SK-N-SH (cell line): ENCODE results near the gene GALNTL6. TPM values are rescaled to one million over a fixed set of nuclear protein-coding genes. Genes with fewer than 3 reads are reported as not detected.

ENCODE experiments used
- CTCF ChIA-PET: fragments of 300-600, 350-600 bp; formaldehyde crosslinking; extraction: SDS; loops from one replicate; lab custom pipeline; 2021; lab: Yijun Ruan, JAX
- POLR2A ChIA-PET: fragments of 350-600 bp; sonication (Branson Sonifier 250); formaldehyde crosslinking; extraction: SDS; loops from one replicate; lab custom pipeline; 2020; ENCODE audit warnings: antibody characterized with exemption, inconsistent platforms; lab: Yijun Ruan, JAX
- DNase-seq: peaks from one replicate; pipeline ENCODE4 v3.0.0; 2012
- H2AFZ ChIP-seq: fragments of 200-600 bp; sonication (generic); 2 replicates; pipeline ENCODE4 v1.8.1; 2016; ENCODE audit warnings: antibody characterized with exemption, mild to moderate bottlenecking, low read depth
- H3F3A ChIP-seq: fragments of 200-600 bp; sonication (generic); replicated peaks from 2 replicates; pipeline ENCODE3; 2016; ENCODE audit warnings: antibody characterized with exemption, mild to moderate bottlenecking; ENCODE audit not compliant: insufficient read depth
- H3K27ac ChIP-seq, 2 experiments: fragments of 200-500 bp in 1 of 2; fragments of 200-600 bp in 1 of 2; sonication (Bioruptor generic) in 1 of 2; sonication (generic), shearing (Covaris generic) in 1 of 2; 2 replicates each; pipeline versions ENCODE4 v1.5.1 to v1.6.1; 2014 to 2016; ENCODE audit warnings: low read depth in 2 of 2, inconsistent platforms in 1 of 2, low read length in 1 of 2, mild to moderate bottlenecking in 1 of 2, mixed read lengths in 1 of 2
- H3K27me3 ChIP-seq: fragments of 200-600 bp; sonication (generic), shearing (Covaris generic); 2 replicates; pipeline ENCODE4 v1.6.1; 2016; ENCODE audit warnings: mixed run types; ENCODE audit not compliant: insufficient read depth
- H3K36me3 ChIP-seq, 2 experiments: fragments of 200-500 bp in 1 of 2; fragments of 200-600 bp in 1 of 2; sonication (Bioruptor generic) in 1 of 2; sonication (generic) in 1 of 2; replicated peaks in 1 of 2; 2 replicates each; pipeline versions ENCODE3 to v1.5.1; 2014 to 2016; ENCODE audit warnings: low read length in 1 of 2, mild to moderate bottlenecking in 1 of 2; ENCODE audit not compliant: insufficient read depth in 2 of 2, control insufficient read depth in 1 of 2
- H3K4me1 ChIP-seq, 2 experiments: fragments of 200-500 bp in 1 of 2; fragments of 200-600 bp in 1 of 2; sonication (Bioruptor generic) in 1 of 2; sonication (generic), shearing (Covaris generic) in 1 of 2; 2 replicates each; pipeline versions ENCODE4 v1.5.1 to v1.6.1; 2014 to 2016; ENCODE audit warnings: low read depth in 1 of 2, low read length in 1 of 2, mixed run types in 1 of 2; ENCODE audit not compliant: insufficient read depth in 2 of 2, control insufficient read depth in 1 of 2
- H3K4me2 ChIP-seq: fragments of 200-600 bp; sonication (generic), shearing (Covaris generic); 2 replicates; pipeline ENCODE4 v1.6.1; 2017; ENCODE audit warnings: mixed run types
- H3K4me3 ChIP-seq, 2 experiments: fragments of 200-500 bp in 1 of 2; fragments of 200-600 bp in 1 of 2; sonication (Bioruptor generic) in 1 of 2; sonication (generic), shearing (Covaris generic) in 1 of 2; 2 replicates each; pipeline versions ENCODE4 v1.5.1 to v1.8.1; 2014 to 2016; ENCODE audit warnings: low read depth in 2 of 2, inconsistent platforms in 1 of 2, low read length in 1 of 2, mild to moderate bottlenecking in 1 of 2, mixed read lengths in 1 of 2, moderate library complexity in 1 of 2
- H3K79me2 ChIP-seq: fragments of 200-600 bp; sonication (generic); 2 replicates; pipeline ENCODE4 v1.8.1; 2017; ENCODE audit warnings: mild to moderate bottlenecking; ENCODE audit not compliant: insufficient read depth
- H3K9ac ChIP-seq: fragments of 200-600 bp; sonication (generic); 2 replicates; pipeline ENCODE4 v1.6.1; 2017; ENCODE audit warnings: mixed run types
- H3K9me2 ChIP-seq: fragments of 200-600 bp; sonication (generic); 2 replicates; pipeline ENCODE4 v1.6.1; 2017; ENCODE audit warnings: mixed run types
- H3K9me3 ChIP-seq: fragments of 200-600 bp; sonication (generic); 2 replicates; pipeline ENCODE4 v1.6.1; 2017; ENCODE audit warnings: mixed run types, mild to moderate bottlenecking, moderate library complexity
- H4K20me1 ChIP-seq: fragments of 200-600 bp; sonication (generic); 2 replicates; pipeline ENCODE4 v1.6.1; 2017; ENCODE audit warnings: mild to moderate bottlenecking, mixed run types; ENCODE audit not compliant: insufficient read depth
- CHD2 ChIP-seq: fragments of 150-350 bp; IDR thresholded peaks from 2 replicates; pipeline ENCODE4 v1.6.1; 2018; ENCODE audit warnings: low read length; ENCODE audit not compliant: partially characterized antibody
- EP300 ChIP-seq, 2 experiments: IDR thresholded peaks; 2 replicates each; pipeline versions ENCODE4 v1.4.0 to v1.6.1; 2012; ENCODE audit warnings: borderline replicate concordance in 1 of 2, low read depth in 1 of 2, low read length in 1 of 2
- EZH2phosphoT487 ChIP-seq: fragments of 200-600 bp; sonication (generic); IDR thresholded peaks from 2 replicates; pipeline ENCODE4 v1.6.1; 2017; ENCODE audit warnings: low read depth, mixed run types, mild to moderate bottlenecking, antibody characterized with exemption, moderate library complexity, borderline replicate concordance
- FOSL2 ChIP-seq: IDR thresholded peaks from 2 replicates; pipeline ENCODE4 v1.4.0; 2012; ENCODE audit warnings: low read depth, mild to moderate bottlenecking, moderate library complexity, borderline replicate concordance
- FOXJ3 ChIP-seq: sonication (generic); formaldehyde crosslinking; IDR thresholded peaks from 2 replicates; pipeline ENCODE4 v1.5.1; 2020; ENCODE audit warnings: mild to moderate bottlenecking, missing genetic modification reagents
- GABPA ChIP-seq: IDR thresholded peaks from 2 replicates; pipeline ENCODE4 v1.4.0; 2012; ENCODE audit warnings: low read depth, mild to moderate bottlenecking
- GATA2 ChIP-seq: sonication (generic); formaldehyde crosslinking; IDR thresholded peaks from 2 replicates; pipeline ENCODE4 v1.5.0; 2020; ENCODE audit warnings: mild to moderate bottlenecking, missing genetic modification reagents
- MXI1 ChIP-seq: IDR thresholded peaks from 2 replicates; pipeline ENCODE4 v1.6.1; 2012; ENCODE audit warnings: mild to moderate bottlenecking, low read depth, low read length, improper control_type of control experiment
- NFIC ChIP-seq: IDR thresholded peaks from 2 replicates; pipeline ENCODE4 v1.4.0; 2012; ENCODE audit warnings: borderline replicate concordance
- POLR2AphosphoS5 ChIP-seq: IDR thresholded peaks from 2 replicates; pipeline ENCODE4 v1.6.1; 2012; ENCODE audit warnings: low read depth, low read length
- RCOR1 ChIP-seq: fragments of 150-350 bp; IDR thresholded peaks from 2 replicates; pipeline ENCODE4 v1.6.1; 2017; ENCODE audit warnings: antibody characterized with exemption, low read length
- RFX5 ChIP-seq: IDR thresholded peaks from 2 replicates; pipeline ENCODE4 v1.6.1; 2012; ENCODE audit warnings: mild to moderate bottlenecking, improper control_type of control experiment, low read length
- RXRA ChIP-seq: IDR thresholded peaks from 2 replicates; pipeline ENCODE4 v1.4.0; 2012; ENCODE audit warnings: low read depth, mild to moderate bottlenecking, borderline replicate concordance
- SMC3 ChIP-seq: IDR thresholded peaks from 2 replicates; pipeline ENCODE4 v1.6.1; 2012; ENCODE audit warnings: low read depth, low read length, improper control_type of control experiment
- USF1 ChIP-seq: IDR thresholded peaks from 2 replicates; pipeline ENCODE4 v1.4.0; 2012; ENCODE audit warnings: low read depth, borderline replicate concordance
- ZBTB33 ChIP-seq: IDR thresholded peaks from 2 replicates; pipeline ENCODE4 v1.4.0; 2012; ENCODE audit warnings: low read depth, borderline replicate concordance
- WGBS: methylation state at CpG from one replicate; pipeline ENCODE4 v1.1.6; 2017; ENCODE audit warnings: low lambda C conversion rate; 5-methylcytosine and 5-hydroxymethylcytosine counted together
- polyA plus RNA-seq, 3 experiments: library from polyadenylated mRNA; depleted of rRNA; stranded (reverse); fragments of >200 nt; gene quantifications; 2 replicates each; pipeline ENCODE4 v1.2.3, GENCODE V29; 2012
- TF ChIP-seq, protein P1 (sequence below): IDR thresholded peaks from 2 replicates; pipeline ENCODE4 v1.4.0; 2012; ENCODE audit warnings: low read depth
- TF ChIP-seq, protein P2 (sequence below): IDR thresholded peaks from 2 replicates; pipeline ENCODE4; 2012

The GALNTL6 gene
- polyA plus RNA-seq, 1 of the 3 experiments (the other 2 are of a cell fraction): 0.07 TPM

DNA sequence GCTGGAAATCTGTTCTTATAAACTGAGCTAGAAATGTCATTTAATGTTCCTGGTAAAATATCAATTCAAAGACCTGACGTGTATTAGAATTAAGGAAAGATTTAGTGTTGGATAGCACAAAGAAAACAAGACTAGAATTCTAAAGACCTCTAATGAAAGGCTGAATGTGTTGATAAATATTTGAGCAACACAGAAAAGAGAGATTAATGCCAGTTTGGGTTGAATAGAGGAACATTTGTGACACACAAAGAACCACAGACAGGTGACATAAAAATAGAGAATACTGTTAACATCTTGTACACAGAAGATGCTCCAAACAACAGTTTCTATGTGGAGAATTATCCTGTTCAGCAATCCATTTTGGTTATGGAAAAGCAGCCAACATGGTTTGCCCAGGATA lies 1133.3 kb downstream of the GALNTL6 start:
- POLR2A ChIA-PET: no interaction called here
- Histone ChIP-seq H3F3A (no peaks in the 10 kb centered on the region), H3K36me3 (no peaks in the 10 kb centered on the region), H3K4me3 (no peak overlapping the region), H3K9me2 (0 out of 2 replicates have a peak, but pooled peaks cover 2% of the 10 kb centered on the region), H3K27ac (no peak overlapping the region), H3K9me3 (no peaks in the 10 kb centered on the region), H3K79me2 (no peaks in the 10 kb centered on the region), H3K4me1 (no peaks in the 10 kb centered on the region; a peak in 1 of 4 replicates), H3K9ac (no peak overlapping the region), H4K20me1 (no peaks in the 10 kb centered on the region), H3K4me2 (no peak overlapping the region), H2AFZ (no peak overlapping the region), H3K27me3 (no peaks in the 10 kb centered on the region; the same call in 1 of the 2 replicates)
- TF ChIP-seq POLR2AphosphoS5 (no peak), MXI1 (no peak), FOXJ3 (no peak), RFX5 (no peak), GABPA (no peak), USF1 (no peak), EZH2phosphoT487 (no peak), EP300 (IDR thresholded peaks at IDR 0.05; ENCODE audit: borderline replicate concordance in 1 of 2, low read depth in 1 of 2, low read length in 1 of 2) (no peak), SMC3 (no peak), FOSL2 (no peak), RCOR1 (no peak), ZBTB33 (no peak), CHD2 (no peak), NFIC (no peak), GATA2 (CRISPR knock-in tag) (no peak)
- TF ChIP-seq, protein P1, sequence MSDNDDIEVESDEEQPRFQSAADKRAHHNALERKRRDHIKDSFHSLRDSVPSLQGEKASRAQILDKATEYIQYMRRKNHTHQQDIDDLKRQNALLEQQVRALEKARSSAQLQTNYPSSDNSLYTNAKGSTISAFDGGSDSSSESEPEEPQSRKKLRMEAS: no peak
- WGBS: 49% methylated on average over 1 of the region's 1 CpG
- CTCF ChIA-PET: no interaction called here
- no peak for DNase-seq

DNA sequence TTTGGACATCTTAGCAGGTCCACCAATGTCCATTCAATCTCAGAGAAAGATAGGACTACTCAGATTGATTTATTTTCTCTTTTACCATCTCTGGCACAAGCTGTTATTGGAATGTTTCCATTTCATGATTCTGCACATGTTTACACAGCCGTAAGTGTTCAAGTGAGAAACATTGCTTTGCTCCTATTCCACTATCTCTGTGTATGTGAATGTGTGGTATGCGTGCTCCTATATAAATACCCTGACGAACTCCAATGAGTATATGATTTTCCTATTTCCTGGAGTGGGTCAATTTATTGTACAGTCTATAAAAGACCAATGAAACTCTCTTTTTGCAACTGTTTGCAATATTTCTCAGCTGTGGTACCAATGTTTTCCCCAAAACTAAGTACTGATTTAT lies 1134.4 kb downstream of the GALNTL6 start:
- no peaks in the 10 kb centered on the region for H3K79me2 ChIP-seq
- H3K9me3 ChIP-seq: no peaks in the 10 kb centered on the region
- H2AFZ ChIP-seq: no peak overlapping the region
- TF ChIP-seq FOSL2 (no peak), EP300 (IDR thresholded peaks at IDR 0.05; ENCODE audit: borderline replicate concordance in 1 of 2, low read depth in 1 of 2, low read length in 1 of 2) (no peak), RXRA (no peak), EZH2phosphoT487 (no peak), CHD2 (no peak), GATA2 (CRISPR knock-in tag) (no peak), NFIC (no peak)
- TF ChIP-seq, protein P2, sequence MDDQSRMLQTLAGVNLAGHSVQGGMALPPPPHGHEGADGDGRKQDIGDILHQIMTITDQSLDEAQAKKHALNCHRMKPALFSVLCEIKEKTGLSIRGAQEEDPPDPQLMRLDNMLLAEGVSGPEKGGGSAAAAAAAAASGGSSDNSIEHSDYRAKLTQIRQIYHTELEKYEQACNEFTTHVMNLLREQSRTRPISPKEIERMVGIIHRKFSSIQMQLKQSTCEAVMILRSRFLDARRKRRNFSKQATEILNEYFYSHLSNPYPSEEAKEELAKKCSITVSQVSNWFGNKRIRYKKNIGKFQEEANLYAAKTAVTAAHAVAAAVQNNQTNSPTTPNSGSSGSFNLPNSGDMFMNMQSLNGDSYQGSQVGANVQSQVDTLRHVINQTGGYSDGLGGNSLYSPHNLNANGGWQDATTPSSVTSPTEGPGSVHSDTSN: no peak
- no peaks in the 10 kb centered on the region; a peak in 1 of 4 replicates for H3K4me1 ChIP-seq
- H3K9ac ChIP-seq: no peak overlapping the region
- H3K27ac ChIP-seq: no peak overlapping the region
- peaks cover 8% of the 10 kb centered on the region; the same call in 1 of the 2 replicates for H3K27me3 ChIP-seq
- POLR2A ChIA-PET: no interaction called here
- CTCF ChIA-PET: no interaction called here
- no peaks in the 10 kb centered on the region for H3F3A ChIP-seq
- H3K36me3 ChIP-seq: no peaks in the 10 kb centered on the region
- H3K4me3 ChIP-seq: no peak overlapping the region
- no peak for DNase-seq
- 59% methylated on average over 3 of the region's 3 CpGs for WGBS
- H4K20me1 ChIP-seq: no peaks in the 10 kb centered on the region
- H3K4me2 ChIP-seq: no peak overlapping the region
- 0 out of 2 replicates have a peak, but pooled peaks cover 2% of the 10 kb centered on the region for H3K9me2 ChIP-seq
